C4-2B (cell line): ENCODE measurements around the gene CCDC85B.
A peak's percentile ranks its signal among the peaks of the same experiment; 100 is the strongest.

Experiments
- H3K27ac ChIP-seq: fragments of 450-650 bp; 2 replicates; pipeline ENCODE4 v1.5.1; 2017
- CTCF ChIP-seq: fragments of 450-650 bp; conservative IDR thresholded peaks from 2 replicates; pipeline ENCODE4 v1.5.1; 2017; ENCODE audit warnings: mild to moderate bottlenecking
- ZFX ChIP-seq: fragments of 450-650 bp; IDR thresholded peaks from 2 replicates; pipeline ENCODE4 v1.6.1; 2017

Gene CCDC85B

DNA sequence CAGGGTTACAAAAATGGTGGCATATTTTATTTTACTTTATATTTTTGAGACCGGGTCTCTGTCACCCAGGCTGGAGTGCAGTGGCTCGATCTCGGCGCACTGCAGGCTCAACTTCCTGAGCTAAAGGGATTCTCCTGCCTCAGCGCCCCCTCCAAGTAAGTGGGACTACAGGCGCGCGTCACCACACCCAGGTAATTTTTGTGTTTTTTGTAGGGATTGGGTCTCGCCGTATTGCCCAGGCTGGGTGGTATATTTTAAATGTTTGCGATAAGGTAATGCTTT lies 10.4 kb downstream of the CCDC85B start:
- TF ChIP-seq ZFX, result no peak
- no peak for TF ChIP-seq CTCF
- H3K27ac ChIP-seq, result no peak overlapping the region

DNA sequence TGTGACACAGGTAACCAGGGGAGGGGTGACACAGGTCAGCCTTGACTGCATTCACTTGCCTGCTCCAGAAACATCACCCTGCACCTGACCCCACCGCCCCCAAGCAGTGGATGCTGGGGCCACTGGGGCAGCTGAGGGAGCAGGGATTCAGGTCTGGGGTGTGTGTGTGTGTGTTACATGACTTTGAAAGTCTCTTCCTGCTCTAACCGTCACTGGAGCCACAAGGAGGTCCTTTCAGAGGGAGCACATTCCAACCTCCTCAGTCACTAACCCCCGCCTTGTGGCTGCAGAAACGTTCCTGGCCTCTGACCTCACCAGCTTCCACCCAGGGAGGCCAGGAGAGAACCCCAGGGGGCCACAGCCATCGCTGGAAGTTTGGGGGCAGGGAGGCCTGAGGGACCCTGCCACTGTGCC lies 12.6 kb downstream of the CCDC85B start:
- H3K27ac ChIP-seq, result no peak overlapping the region
- no peak for TF ChIP-seq ZFX
- no peak for TF ChIP-seq CTCF

GRCh38 chr11:65903715-65904114 lies 13.2 kb downstream of the CCDC85B start:
- no peak overlapping the region for H3K27ac ChIP-seq
- no peak for TF ChIP-seq CTCF
- no peak for TF ChIP-seq ZFX

DNA sequence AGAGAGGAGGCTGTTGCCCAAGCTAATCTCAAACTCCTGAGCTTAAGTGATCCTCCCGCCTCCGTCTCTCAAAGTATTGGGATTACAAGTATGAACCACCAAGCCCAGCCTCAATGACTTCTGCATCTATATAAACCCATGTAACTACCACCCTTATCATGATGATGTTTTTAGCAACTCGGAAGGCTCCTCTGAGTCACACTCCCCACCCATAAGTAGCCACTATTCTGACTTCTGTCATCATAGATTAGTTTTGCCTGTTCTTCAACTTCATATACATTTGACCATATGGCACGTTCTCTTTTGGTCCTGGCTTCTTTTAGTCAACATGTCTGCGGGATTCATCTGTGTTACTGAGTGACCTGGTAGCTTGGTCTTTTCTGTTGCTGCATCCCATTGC lies 16.1 kb downstream of the CCDC85B start:
- no peak overlapping the region for H3K27ac ChIP-seq
- TF ChIP-seq ZFX (no peak), CTCF (no peak)

GRCh38 chr11:65907878-65908277 lies 17.4 kb downstream of the CCDC85B start:
- TF ChIP-seq CTCF (no peak), ZFX (no peak)

DNA sequence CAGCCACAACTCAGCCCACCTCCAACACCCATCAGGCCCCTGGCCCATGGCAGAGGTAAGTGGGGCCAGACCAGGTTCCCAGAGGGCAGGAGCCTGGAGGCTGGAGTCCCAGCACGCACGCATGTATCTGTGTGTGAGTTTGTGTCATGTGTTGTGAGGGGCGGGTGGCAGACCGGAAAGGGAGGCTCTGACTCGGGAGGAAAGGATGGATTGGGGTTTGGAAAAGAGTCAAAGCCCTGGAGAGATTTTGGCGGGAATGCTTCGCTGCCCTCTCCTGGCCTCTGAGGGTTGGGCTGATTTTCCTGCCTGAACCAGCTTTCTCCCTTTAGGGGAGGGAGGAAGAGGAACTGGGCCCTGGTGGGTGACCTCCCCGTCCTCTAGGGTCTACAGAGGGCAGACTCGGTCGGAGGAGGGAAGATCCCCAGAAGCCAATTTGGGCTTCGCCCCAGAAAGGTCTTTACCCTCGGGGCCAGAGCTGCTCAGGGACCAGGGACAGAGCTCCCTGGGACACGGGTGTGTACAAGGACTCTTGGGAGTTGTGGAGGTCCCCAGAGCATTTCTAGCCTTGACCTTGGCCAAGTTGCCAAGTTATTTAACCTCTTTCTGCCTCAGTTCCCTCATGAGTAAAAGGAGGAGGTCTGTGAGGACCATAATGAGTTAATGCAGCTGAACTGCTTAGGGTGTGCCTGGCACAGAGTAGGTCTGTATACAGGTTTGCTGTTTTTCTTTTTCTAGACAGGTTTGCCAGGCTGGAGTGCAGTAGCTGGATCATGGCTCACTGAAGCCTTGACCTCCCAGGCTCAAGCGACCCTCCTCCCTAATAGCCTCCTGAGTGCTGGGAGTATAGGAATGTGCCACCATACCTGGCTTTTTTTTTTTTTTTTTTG lies 21.5 kb downstream of the CCDC85B start:
- TF ChIP-seq ZFX, result no peak
- no peak; the same call in 1 of the 2 replicates for TF ChIP-seq CTCF
- peak overlapping the region; percentile 7 for H3K27ac ChIP-seq

More at GRCh38 chr11:65907878-65908277, 17.4 kb downstream of the CCDC85B start:
- H3K27ac ChIP-seq, result no peak overlapping the region

DNA sequence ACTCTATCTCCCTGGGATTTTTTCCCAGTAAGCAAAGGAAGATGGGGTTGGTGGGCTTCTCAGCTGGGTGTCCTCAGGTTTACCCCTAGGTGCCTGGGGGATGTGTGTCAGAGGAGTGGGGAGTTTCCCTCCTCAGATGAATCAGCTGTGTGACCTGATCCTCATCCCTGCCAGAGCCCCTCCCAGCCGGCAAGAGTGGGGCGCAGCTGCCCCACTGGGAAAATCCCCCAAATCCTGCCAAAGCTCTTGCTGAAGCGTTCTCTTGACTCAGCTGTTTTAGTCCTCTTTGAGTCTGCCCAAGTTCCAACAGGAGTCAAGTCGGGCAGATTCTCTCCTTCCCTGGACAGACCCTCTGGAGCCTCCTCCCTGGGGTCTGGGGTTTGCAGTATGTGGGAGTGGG lies 22.4 kb downstream of the CCDC85B start:
- H3K27ac ChIP-seq, result no peak overlapping the region

More for the DNA sequence above, 22.4 kb downstream of the CCDC85B start:
- TF ChIP-seq ZFX, result no peak
- TF ChIP-seq CTCF, result no peak
